K562 (cell line): ENCODE results near the gene FBN1. TPM values are rescaled to one million over a fixed set of nuclear protein-coding genes. Genes with fewer than 3 reads are reported as not detected.

ENCODE experiments used
- ATAC-seq: fragments of 200-7000 bp; cut with Tn5 transposase; 3 replicates; pipeline ENCODE4 v1.9.1; 2020; ENCODE audit warnings: moderate library complexity
- BruUV-seq: library from RNA; stranded (reverse); fragments of 400-500 nt; replicated peaks from 2 replicates; lab custom pipeline; 2021; lab: Mats Ljungman, UMichigan
- CTCF ChIA-PET: fragments of 300-600 bp; formaldehyde crosslinking; extraction: SDS; loops from one replicate; lab custom pipeline; 2021; ENCODE audit warnings: low intra/inter-chr PET ratio; lab: Yijun Ruan, JAX
- POLR2A ChIA-PET: fragments of 300-600, 350-650 bp; sonication (Branson Sonifier 250); formaldehyde crosslinking; extraction: SDS; loops from one replicate; lab custom pipeline; 2021; ENCODE audit warnings: antibody characterized with exemption, inconsistent platforms; lab: Yijun Ruan, JAX
- DNase-seq, 4 experiments: peaks; one replicate each; pipeline versions ENCODE4 v3.0.0 to v3.0.0-alpha.2; 2011 to 2018; ENCODE audit warnings: low spot score in 3 of 4, mixed read lengths in 3 of 4; ENCODE audit errors: extremely low read depth in 1 of 4
- FAIRE-seq: peaks from 2 replicates; lab custom pipeline; 2011; peaks lifted over from hg19 to GRCh38; lab: Jason Lieb, UNC
- H2AFZ ChIP-seq: 2 replicates; pipeline ENCODE4 v1.6.0; 2011; ENCODE audit warnings: low read depth, low read length, control low read depth, inconsistent platforms
- H3K27ac ChIP-seq: fragments of 200-600 bp; 3 replicates; pipeline ENCODE4 v1.8.0; 2011; ENCODE audit warnings: low read depth, mild to moderate bottlenecking, control low read depth, inconsistent platforms, low read length, moderate library complexity, mixed read lengths; ENCODE audit errors: extremely low read depth
- H3K27me3 ChIP-seq, 2 experiments: fragments of 300-600 bp in 1 of 2; 2 replicates in 1 of 2; 3 replicates in 1 of 2; pipeline versions ENCODE4 v1.6.0 to v1.8.0; 2011; ENCODE audit warnings: inconsistent platforms in 2 of 2, low read length in 2 of 2, mild to moderate bottlenecking in 1 of 2, mixed read lengths in 1 of 2, moderate library complexity in 1 of 2; ENCODE audit not compliant: control insufficient read depth in 2 of 2, insufficient read depth in 2 of 2
- H3K36me3 ChIP-seq: fragments of 300-600 bp; 3 replicates; pipeline ENCODE4 v1.8.0; 2011; ENCODE audit warnings: mild to moderate bottlenecking, low read length, inconsistent platforms; ENCODE audit not compliant: control insufficient read depth, insufficient read depth
- H3K4me1 ChIP-seq, 2 experiments: fragments of 200-600 bp in 1 of 2; replicated peaks in 1 of 2; 2 replicates in 1 of 2; 3 replicates in 1 of 2; pipeline versions ENCODE4 v1.5.1 to v1.8.0; 2011; ENCODE audit warnings: inconsistent platforms in 2 of 2, low read length in 2 of 2, mild to moderate bottlenecking in 1 of 2, mixed read lengths in 1 of 2, moderate library complexity in 1 of 2; ENCODE audit not compliant: control insufficient read depth in 2 of 2, insufficient read depth in 2 of 2
- H3K4me2 ChIP-seq: 2 replicates; pipeline ENCODE4 v1.6.1; 2011; ENCODE audit warnings: low read length, control low read depth, inconsistent platforms, mixed read lengths; ENCODE audit not compliant: insufficient read depth
- H3K4me3 ChIP-seq: fragments of 200-600 bp; sonication (generic), shearing (Covaris generic); 2 replicates; pipeline ENCODE4 v1.5.1; 2016; ENCODE audit warnings: control low read depth, inconsistent platforms
- H3K79me2 ChIP-seq: fragments of 200-600 bp; 3 replicates; pipeline ENCODE4 v1.8.0; 2011; ENCODE audit warnings: low read length, inconsistent platforms; ENCODE audit not compliant: control insufficient read depth, insufficient read depth
- H3K9ac ChIP-seq, 2 experiments: 2 replicates each; pipeline versions ENCODE4 v1.6.0 to v1.6.1; 2011; ENCODE audit warnings: low read depth in 2 of 2, low read length in 2 of 2, control low read depth in 1 of 2, inconsistent platforms in 1 of 2, mild to moderate bottlenecking in 1 of 2, mixed read lengths in 1 of 2; ENCODE audit not compliant: insufficient read depth in 1 of 2
- H3K9me1 ChIP-seq: one replicate; pipeline ENCODE4 v1.6.0; 2011; ENCODE audit warnings: inconsistent platforms, mild to moderate bottlenecking, low read length, moderate library complexity; ENCODE audit not compliant: control insufficient read depth, insufficient read depth
- H3K9me3 ChIP-seq: replicated peaks from 2 replicates; pipeline ENCODE4 v1.5.1; 2011; ENCODE audit warnings: low read depth, low read length, inconsistent platforms; ENCODE audit not compliant: control insufficient read depth, insufficient read depth
- H4K20me1 ChIP-seq: replicated peaks from 2 replicates; pipeline ENCODE4 v1.6.1; 2011; ENCODE audit warnings: low read length, inconsistent platforms, mixed read lengths; ENCODE audit not compliant: control insufficient read depth, insufficient read depth
- HDAC1 ChIP-seq, 2 experiments: fragments of 450-650 bp; IDR thresholded peaks; 2 replicates each; pipeline ENCODE4 v1.6.1; 2016 to 2017; ENCODE audit warnings: inconsistent platforms in 1 of 2, mild to moderate bottlenecking in 1 of 2, moderate library complexity in 1 of 2
- TRIM25 ChIP-seq: fragments of 450-650 bp; IDR thresholded peaks from 2 replicates; pipeline ENCODE4 v1.7.0; 2016; ENCODE audit warnings: borderline replicate concordance
- XRCC4 ChIP-seq: IDR thresholded peaks from one replicate; pipeline ENCODE4 v1.6.1; 2011; ENCODE audit not compliant: insufficient read depth, insufficient read length; ENCODE audit errors: extremely low read depth
- ZNF274 ChIP-seq: IDR thresholded peaks from 2 replicates; pipeline ENCODE4 v1.6.1; 2011; ENCODE audit warnings: low read depth, mild to moderate bottlenecking, low read length, moderate library complexity, borderline replicate concordance
- ZNF584 ChIP-seq: fragments of 200-800 bp; sonication (Bioruptor generic); IDR thresholded peaks from 2 replicates; pipeline ENCODE4 v1.6.1; 2016; ENCODE audit warnings: low read depth, mild to moderate bottlenecking, missing genetic modification characterization, missing compliant biosample characterization
- WGBS: fragments of 100-300 bp; shearing (Covaris generic); methylation state at CpG from one replicate; pipeline ENCODE4 v1.1.6; 2016; ENCODE audit warnings: low coverage, mixed read lengths; ENCODE audit not compliant: insufficient coverage; ENCODE audit errors: missing lambda C conversion rate; 5-methylcytosine and 5-hydroxymethylcytosine counted together
- in situ Hi-C: fragments of 300-500 bp; cut with MboI; formaldehyde crosslinking; loops from 4 replicates; pipeline ENCODE4 v1.15.0; 2018; ENCODE audit warnings: inconsistent platforms, mixed read lengths
- intact Hi-C: fragments of 100-400 bp; cut with micrococcal nuclease; formaldehyde crosslinking; loops from 2 replicates; pipeline ENCODE4 v1.14.2; 2022
- polyA plus RNA-seq, 8 experiments: library from polyadenylated mRNA; depleted of rRNA in 4 of 8; stranded (reverse) in 5 of 8; unstranded in 3 of 8; fragments of >200 nt; fragmentation: Nextera tagmentation in 2 of 8; fragmentation: Illumina TruSeq in 1 of 8; extraction: Ambion mirVana in 2 of 8; extraction: Trizol in 1 of 8; gene quantifications; 2 replicates each; pipeline versions ENCODE4 v1.2.1 to v1.2.3, GENCODE V29; 2011 to 2014; ENCODE audit warnings: inconsistent platforms in 1 of 8, missing spikeins in 1 of 8
- total RNA-seq, 7 experiments: library from RNA; depleted of rRNA in 6 of 7; stranded (reverse); fragments of >200 nt in 6 of 7; fragmentation: Illumina TruSeq in 2 of 7; extraction: Trizol in 2 of 7; gene quantifications; 2 replicates each; pipeline versions ENCODE4 v1.2.1 to v1.2.3, GENCODE V29; 2011 to 2021; ENCODE audit warnings: low replicate concordance in 1 of 7
- TF ChIP-seq, protein P1 (sequence below): IDR thresholded peaks from 2 replicates; pipeline ENCODE4 v1.6.1; 2016; ENCODE audit warnings: missing genetic modification characterization, missing compliant biosample characterization

FBN1 gene
- total and polyA plus RNA-seq, 9 of the 15 experiments (the other 6 are each of a cell fraction or from before 2014, with no cell fraction given), result 0.15 to 1.2 (median 0.60) TPM

GRCh38 chr15:48571510-48571909 lies 74.0 kb downstream of the FBN1 start:
- Histone ChIP-seq H3K9me1 (no peaks in the 10 kb centered on the region), H4K20me1 (no peaks in the 10 kb centered on the region), H3K4me3 (no peak overlapping the region), H3K79me2 (no peaks in the 10 kb centered on the region), H3K4me1 (no peaks in the 10 kb centered on the region; a peak in 1 of 5 replicates), H2AFZ (no peak overlapping the region), H3K4me2 (no peak overlapping the region), H3K36me3 (no peaks in the 10 kb centered on the region), H3K9ac (no peak overlapping the region), H3K27me3 (no peaks in the 10 kb centered on the region), H3K27ac (no peak overlapping the region), H3K9me3 (no peaks in the 10 kb centered on the region)
- in situ Hi-C loops (no loop called here), intact Hi-C loops (no loop called here)
- no peak for FAIRE-seq
- BruUV-seq, result no TSS peak
- ChIA-PET CTCF (no interaction called here), POLR2A (interaction anchor here (1.8 kb wide), 1 partner anchor 13 kb away, joined by 4 read pairs; no protein-coding TSS in a partner anchor)
- no peak for DNase-seq
- WGBS, result 43% methylated on average over 2 of the region's 2 CpGs
- ATAC-seq, result no peak
- TF ChIP-seq, protein P1, sequence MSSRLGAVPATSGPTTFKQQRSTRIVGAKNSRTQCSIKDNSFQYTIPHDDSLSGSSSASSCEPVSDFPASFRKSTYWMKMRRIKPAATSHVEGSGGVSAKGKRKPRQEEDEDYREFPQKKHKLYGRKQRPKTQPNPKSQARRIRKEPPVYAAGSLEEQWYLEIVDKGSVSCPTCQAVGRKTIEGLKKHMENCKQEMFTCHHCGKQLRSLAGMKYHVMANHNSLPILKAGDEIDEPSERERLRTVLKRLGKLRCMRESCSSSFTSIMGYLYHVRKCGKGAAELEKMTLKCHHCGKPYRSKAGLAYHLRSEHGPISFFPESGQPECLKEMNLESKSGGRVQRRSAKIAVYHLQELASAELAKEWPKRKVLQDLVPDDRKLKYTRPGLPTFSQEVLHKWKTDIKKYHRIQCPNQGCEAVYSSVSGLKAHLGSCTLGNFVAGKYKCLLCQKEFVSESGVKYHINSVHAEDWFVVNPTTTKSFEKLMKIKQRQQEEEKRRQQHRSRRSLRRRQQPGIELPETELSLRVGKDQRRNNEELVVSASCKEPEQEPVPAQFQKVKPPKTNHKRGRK (tag), result no peak
- TF ChIP-seq ZNF584 (CRISPR knock-in tag) (no peak), ZNF274 (no peak), HDAC1 (IDR thresholded peaks at IDR 0.05) (no peak), XRCC4 (no peak), TRIM25 (no peak)
